H9 (cell line): ENCODE measurements around the gene HHATL. TPM values are rescaled to one million over a fixed set of nuclear protein-coding genes. Genes with fewer than 3 reads are reported as not detected.

ENCODE experiments used
- DNase-seq: peaks from one replicate; pipeline ENCODE4 v3.0.0-alpha.2; 2017
- H2AFZ ChIP-seq: one replicate; pipeline ENCODE4 v1.6.1; 2013; ENCODE audit warnings: mild to moderate bottlenecking, low read length, control low read depth, moderate library complexity
- H2AK5ac ChIP-seq: 2 replicates; pipeline ENCODE4 v1.6.1; 2013; ENCODE audit warnings: low read length, control low read depth, mixed read lengths; ENCODE audit not compliant: insufficient read length
- H2BK120ac ChIP-seq: one replicate; pipeline ENCODE4 v1.6.1; 2013; ENCODE audit warnings: low read depth, mild to moderate bottlenecking, low read length, control low read depth, inconsistent platforms; ENCODE audit not compliant: poor library complexity, severe bottlenecking
- H2BK12ac ChIP-seq: 2 replicates; pipeline ENCODE4 v1.6.1; 2013; ENCODE audit warnings: low read length, control low read depth, mixed read lengths, low read depth; ENCODE audit not compliant: insufficient read length
- H2BK15ac ChIP-seq: 2 replicates; pipeline ENCODE4 v1.6.1; 2013; ENCODE audit warnings: low read depth, low read length, control low read depth
- H2BK20ac ChIP-seq: one replicate; pipeline ENCODE4 v1.6.1; 2013; ENCODE audit warnings: low read depth, mild to moderate bottlenecking, low read length, control low read depth, inconsistent platforms; ENCODE audit not compliant: poor library complexity, severe bottlenecking
- H2BK5ac ChIP-seq: 2 replicates; pipeline ENCODE4 v1.6.1; 2013; ENCODE audit warnings: low read length, control low read depth, mixed read lengths; ENCODE audit not compliant: insufficient read length
- H3K14ac ChIP-seq: 2 replicates; pipeline ENCODE4 v1.6.1; 2013; ENCODE audit warnings: low read length, control low read depth; ENCODE audit not compliant: insufficient read depth
- H3K18ac ChIP-seq: 2 replicates; pipeline ENCODE4 v1.6.1; 2013; ENCODE audit warnings: low read depth, mild to moderate bottlenecking, mixed read lengths, low read length, control low read depth; ENCODE audit not compliant: insufficient read length
- H3K23ac ChIP-seq: 2 replicates; pipeline ENCODE4 v1.6.1; 2013; ENCODE audit warnings: low read length, control low read depth, mixed read lengths, low read depth; ENCODE audit not compliant: insufficient read length
- H3K23me2 ChIP-seq: 2 replicates; pipeline ENCODE4 v1.6.1; 2013; ENCODE audit warnings: low read depth, mild to moderate bottlenecking, mixed read lengths, low read length, control low read depth; ENCODE audit not compliant: insufficient read length, poor library complexity, severe bottlenecking
- H3K27ac ChIP-seq: 2 replicates; pipeline ENCODE4 v1.5.1; 2013; ENCODE audit warnings: low read length, control low read depth, mixed read lengths, low read depth; ENCODE audit not compliant: insufficient read length
- H3K27me3 ChIP-seq: 2 replicates; pipeline ENCODE4 v1.6.1; 2013; ENCODE audit warnings: low read length, control low read depth, inconsistent platforms; ENCODE audit not compliant: insufficient read depth
- H3K4ac ChIP-seq: 2 replicates; pipeline ENCODE4 v1.6.1; 2013; ENCODE audit warnings: low read depth, mild to moderate bottlenecking, control low read depth, inconsistent platforms, low read length, moderate library complexity
- H3K4me1 ChIP-seq: 2 replicates; pipeline ENCODE4 v1.6.1; 2013; ENCODE audit warnings: low read length, control low read depth, inconsistent platforms; ENCODE audit not compliant: insufficient read depth
- H3K4me2 ChIP-seq: 2 replicates; pipeline ENCODE4 v1.6.1; 2013; ENCODE audit warnings: low read length, control low read depth, mixed read lengths; ENCODE audit not compliant: insufficient read length, insufficient read depth
- H3K56ac ChIP-seq: 2 replicates; pipeline ENCODE4 v1.6.1; 2013; ENCODE audit warnings: low read depth, mild to moderate bottlenecking, mixed read lengths, low read length, control low read depth; ENCODE audit not compliant: insufficient read length
- H3K79me1 ChIP-seq: 2 replicates; pipeline ENCODE4 v1.6.1; 2013; ENCODE audit warnings: low read depth, mild to moderate bottlenecking, moderate library complexity, low read length, control low read depth, inconsistent platforms; ENCODE audit not compliant: insufficient read depth, poor library complexity, severe bottlenecking
- H3K79me2 ChIP-seq: 2 replicates; pipeline ENCODE4 v1.6.1; 2013; ENCODE audit warnings: low read length, control low read depth, inconsistent platforms; ENCODE audit not compliant: insufficient read depth
- H3K9ac ChIP-seq: 2 replicates; pipeline ENCODE4 v1.6.1; 2013; ENCODE audit warnings: low read length, control low read depth, mixed read lengths; ENCODE audit not compliant: insufficient read length; ENCODE audit errors: extremely low read depth
- H3K9me3 ChIP-seq: one replicate; pipeline ENCODE4 v1.6.1; 2013; ENCODE audit warnings: low read depth, low read length, inconsistent platforms; ENCODE audit not compliant: control insufficient read depth
- H3T11ph ChIP-seq: one replicate; pipeline ENCODE4 v1.6.1; 2013; ENCODE audit warnings: mild to moderate bottlenecking, low read length, control low read depth, inconsistent platforms
- H4K20me1 ChIP-seq: one replicate; pipeline ENCODE4 v1.6.1; 2013; ENCODE audit not compliant: control insufficient read depth, insufficient read length, insufficient read depth
- H4K5ac ChIP-seq: 2 replicates; pipeline ENCODE4 v1.6.1; 2013; ENCODE audit warnings: low read depth, mild to moderate bottlenecking, mixed read lengths, low read length, control low read depth; ENCODE audit not compliant: insufficient read length
- H4K8ac ChIP-seq: replicated peaks from 2 replicates; pipeline ENCODE4 v1.6.1; 2013; ENCODE audit warnings: low read length, control low read depth, mixed read lengths, low read depth; ENCODE audit not compliant: insufficient read length
- H4K91ac ChIP-seq: 2 replicates; pipeline ENCODE4 v1.6.1; 2013; ENCODE audit warnings: low read depth, mild to moderate bottlenecking, moderate library complexity, mixed read lengths, low read length, control low read depth; ENCODE audit not compliant: insufficient read length
- H3K27ac Mint-ChIP-seq, 3 experiments: 2 replicates in 2 of 3; 3 replicates in 1 of 3; pipeline ENCODE4 v1.8.0; 2020 to 2021; ENCODE audit warnings: mixed read lengths in 3 of 3, mild to moderate bottlenecking in 1 of 3, moderate library complexity in 1 of 3
- H3K27me3 Mint-ChIP-seq: 2 replicates; pipeline ENCODE4 v1.8.0; 2021; ENCODE audit warnings: low read depth, mild to moderate bottlenecking, moderate library complexity, mixed read lengths
- H3K36me3 Mint-ChIP-seq, 3 experiments: 2 replicates in 2 of 3; 3 replicates in 1 of 3; pipeline ENCODE4 v1.8.0; 2020 to 2021; ENCODE audit warnings: low read depth in 3 of 3, mixed read lengths in 3 of 3; ENCODE audit not compliant: insufficient read depth in 1 of 3
- H3K4me1 Mint-ChIP-seq, 2 experiments: 2 replicates each; pipeline ENCODE4 v1.8.0; 2020; ENCODE audit warnings: mixed read lengths in 2 of 2
- H3K4me3 Mint-ChIP-seq, 2 experiments: 2 replicates in 1 of 2; 3 replicates in 1 of 2; pipeline ENCODE4 v1.8.0; 2020 to 2021; ENCODE audit warnings: mild to moderate bottlenecking in 2 of 2, mixed read lengths in 2 of 2, moderate library complexity in 1 of 2
- H3K9me3 Mint-ChIP-seq, 2 experiments: 2 replicates in 1 of 2; 3 replicates in 1 of 2; pipeline ENCODE4 v1.8.0; 2020; ENCODE audit warnings: mild to moderate bottlenecking in 2 of 2, mixed read lengths in 2 of 2, moderate library complexity in 1 of 2
- CTCF ChIP-seq: fragments of 200-600 bp; sonication (generic); conservative IDR thresholded peaks from 3 replicates; pipeline ENCODE4 v1.8.0; 2021; ENCODE audit warnings: antibody characterized with exemption, mild to moderate bottlenecking
- WGBS: extraction: QIAGEN DNeasy Blood & Tissue Kit; methylation state at CpG from one replicate; pipeline ENCODE4 v1.1.7; 2013; ENCODE audit warnings: missing lambda C conversion rate, low lambda C conversion rate, mixed read lengths; ENCODE audit not compliant: insufficient read length; ENCODE audit errors: extremely low coverage; 5-methylcytosine and 5-hydroxymethylcytosine counted together
- total RNA-seq: library from RNA; stranded (reverse); gene quantifications from 2 replicates; pipeline ENCODE4 v1.2.1, GENCODE V29; 2021

HHATL gene
- total RNA-seq, 1 experiment from 2014 or later, result 0.46 TPM

GRCh38 chr3:42655331-42655888, 47.2 kb downstream of the HHATL start:
- Mint-ChIP-seq H3K4me3 (peak overlapping the region; percentile 57 to 72), H3K9me3 (no peaks in the 10 kb centered on the region), H3K36me3 (peaks cover 1 to 21% (median 6%) of the 10 kb centered on the region in 3 experiments; a peak in 5 of 7 replicates), H3K4me1 (peaks cover 32 to 43% of the 10 kb centered on the region in 2 experiments), H3K27ac (no peak overlapping the region), H3K27me3 (no peaks in the 10 kb centered on the region)
- no peak overlapping the region for H3K23ac ChIP-seq
- no peak overlapping the region for H3K27ac ChIP-seq
- H4K8ac ChIP-seq, result no peak overlapping the region
- H4K5ac ChIP-seq, result no peak overlapping the region
- no peak overlapping the region for H4K91ac ChIP-seq
- H3K79me1 ChIP-seq, result no peaks in the 10 kb centered on the region
- H4K20me1 ChIP-seq, result no peaks in the 10 kb centered on the region
- no peak overlapping the region for H3K56ac ChIP-seq
- no peak overlapping the region for H3K9ac ChIP-seq
- no peak overlapping the region for H2AFZ ChIP-seq
- peak overlapping the region; percentile 47; the same call in 1 of the 2 replicates for H3K14ac ChIP-seq
- H3K4ac ChIP-seq, result no peak overlapping the region
- H3K79me2 ChIP-seq, result no peaks in the 10 kb centered on the region
- H2BK20ac ChIP-seq, result no peak overlapping the region
- no peak overlapping the region for H2BK120ac ChIP-seq
- no peaks in the 10 kb centered on the region for H3K9me3 ChIP-seq
- no peaks in the 10 kb centered on the region for H3K27me3 ChIP-seq
- no peaks in the 10 kb centered on the region for H3K23me2 ChIP-seq
- no peak overlapping the region for H2BK15ac ChIP-seq
- peak; percentile 38 for DNase-seq
- no CpG with 5 or more reads among the region's 4 CpGs for WGBS
- no peak overlapping the region for H3T11ph ChIP-seq
- no peak for TF ChIP-seq CTCF
- H3K18ac ChIP-seq, result no peak overlapping the region
- no peak overlapping the region for H2BK5ac ChIP-seq
- H3K4me2 ChIP-seq, result no peak overlapping the region
- no peak overlapping the region for H2AK5ac ChIP-seq
- H3K4me1 ChIP-seq, result peaks cover 9% of the 10 kb centered on the region; the same call in 1 of the 2 replicates
- no peak overlapping the region for H2BK12ac ChIP-seq
